Mucosa of rectum (tissue), 2 donors: ENCODE measurements around the gene MC4R.
"Not testable (repeated sequence)": the region's sequence is repeated elsewhere in the genome, so short reads cannot be mapped to it uniquely, and the experiment has no call there.

Source experiments
- H3K27ac ChIP-seq, 2 donors: one replicate each; pipeline ENCODE4 v1.7.0; 2013; ENCODE audit warnings: inconsistent platforms in 2 of 2, low read depth in 2 of 2, low read length in 2 of 2
- H3K27me3 ChIP-seq, 2 donors: one replicate each; pipeline ENCODE4 v1.7.0; 2013; ENCODE audit warnings: low read length in 2 of 2; ENCODE audit not compliant: control insufficient read depth in 2 of 2, insufficient read depth in 2 of 2
- H3K36me3 ChIP-seq, 2 donors: one replicate each; pipeline ENCODE4 v1.7.0; 2013; ENCODE audit warnings: low read length in 2 of 2; ENCODE audit not compliant: control insufficient read depth in 2 of 2, insufficient read depth in 2 of 2
- H3K4me1 ChIP-seq, 2 donors: one replicate each; pipeline ENCODE4 v1.7.0; 2013; ENCODE audit warnings: low read length in 2 of 2, mild to moderate bottlenecking in 1 of 2; ENCODE audit not compliant: control insufficient read depth in 2 of 2, insufficient read depth in 2 of 2
- H3K4me3 ChIP-seq, 2 donors: one replicate each; pipeline ENCODE4 v1.7.0; 2013; ENCODE audit warnings: low read length in 2 of 2
- H3K9ac ChIP-seq, 2 donors: one replicate each; pipeline ENCODE4 v1.7.0; 2013; ENCODE audit warnings: low read length in 2 of 2, low read depth in 1 of 2, mild to moderate bottlenecking in 1 of 2
- H3K9me3 ChIP-seq, 2 donors: one replicate each; pipeline ENCODE4 v1.7.0; 2013; ENCODE audit warnings: low read length in 2 of 2; ENCODE audit not compliant: control insufficient read depth in 2 of 2
- donor health status: healthy.
- donor health status: Normal muscosa, but diverticular disease.

MC4R gene

DNA sequence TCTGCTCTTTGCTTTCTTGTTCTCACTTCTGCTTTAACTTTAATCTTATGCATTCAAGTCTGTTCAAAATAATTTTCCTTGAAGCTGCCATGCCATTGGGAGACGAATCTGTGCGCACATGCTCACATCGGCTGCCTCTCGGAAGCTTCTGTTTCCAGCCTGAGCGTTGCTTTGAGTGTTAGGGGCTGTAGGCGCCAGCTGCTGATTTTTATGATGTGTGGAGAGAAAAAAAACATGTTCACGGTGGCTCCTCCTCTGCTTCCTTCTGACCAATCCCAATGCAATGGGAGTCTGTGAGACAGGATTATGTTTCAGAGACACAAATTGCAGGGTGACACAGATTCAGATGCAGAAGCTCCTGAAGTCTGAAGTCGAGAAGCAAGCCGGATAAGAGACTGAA lies at the start of gene MC4R:
Gene MC4R (minus strand): TSS at position 180 of the 400 bp plus-strand sequence. CDS start 426 bp downstream, outside the sequence.
- Histone ChIP-seq H3K4me3 (peak within 1 kb of the TSS in 1 of 2 donors; percentile 29), H3K4me1 (no peaks in the 10 kb centered on the region), H3K27ac (no peak within 1 kb of the TSS), H3K27me3 (no peaks in the 10 kb centered on the region), H3K36me3 (no peaks in the 10 kb centered on the region), H3K9ac (no peak within 1 kb of the TSS), H3K9me3 (no peaks in the 10 kb centered on the region)

DNA sequence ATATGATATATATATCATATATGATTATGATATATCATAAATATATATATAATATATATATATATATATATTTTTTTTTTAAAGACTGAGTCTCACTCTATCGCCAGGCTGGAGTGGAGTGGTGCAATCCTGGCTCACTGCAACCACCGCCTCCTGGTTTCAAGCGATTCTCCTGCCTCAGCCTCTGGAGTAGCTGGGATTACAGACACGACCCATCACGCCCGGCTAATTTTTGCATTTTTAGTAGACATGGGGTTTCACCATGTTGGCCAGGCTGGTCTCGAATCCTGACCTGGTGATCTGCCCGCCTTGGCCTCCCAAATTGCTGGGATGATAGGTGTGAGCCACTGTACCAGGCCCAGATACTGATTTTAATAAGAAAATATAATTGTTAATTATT lies 49.7 kb upstream of the MC4R start:
- not testable (repeated sequence) for H3K36me3 ChIP-seq, H3K27me3 ChIP-seq, H3K4me1 ChIP-seq, H3K9ac ChIP-seq, H3K27ac ChIP-seq, H3K9me3 ChIP-seq, H3K4me3 ChIP-seq

DNA sequence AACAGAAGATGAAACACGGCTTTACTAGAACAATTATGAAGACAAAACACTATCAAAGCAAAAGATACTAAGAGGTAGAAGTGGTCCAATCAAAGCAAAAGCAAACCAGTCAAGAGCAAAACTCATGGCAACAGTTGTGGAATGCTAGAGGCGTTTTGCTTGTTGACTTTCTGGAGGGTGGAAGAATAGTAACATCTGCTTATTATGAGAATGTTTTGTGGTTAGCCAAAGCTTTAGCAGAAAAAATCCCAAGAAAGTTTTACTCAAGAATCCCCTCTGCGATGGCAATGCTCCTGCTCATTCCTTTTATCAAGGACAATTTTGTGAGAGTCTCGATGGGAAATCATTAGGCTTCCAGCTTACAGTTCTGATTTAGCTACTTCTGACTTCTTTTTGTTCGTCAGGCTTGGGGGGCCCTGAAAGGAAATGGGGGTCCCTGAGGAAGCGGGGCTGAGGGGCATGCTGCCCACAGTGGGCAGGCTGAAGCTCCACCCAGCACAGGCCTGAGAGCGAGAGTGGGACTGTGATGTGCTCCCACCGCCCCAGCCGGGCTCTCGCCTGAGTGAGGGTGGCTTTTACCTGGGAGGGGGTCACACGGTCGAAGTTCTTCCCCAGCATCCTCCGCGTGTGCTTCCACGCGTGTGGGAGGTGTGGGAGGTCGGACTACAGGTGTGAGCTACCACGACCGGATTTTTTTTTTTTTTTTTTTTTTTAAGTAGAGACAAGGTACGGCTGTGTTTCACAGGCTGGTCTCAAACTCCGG lies 49.0 kb upstream of the MC4R start:
- Histone ChIP-seq H3K9me3 (no peaks in the 10 kb centered on the region), H3K4me1 (no peaks in the 10 kb centered on the region), H3K36me3 (no peaks in the 10 kb centered on the region), H3K4me3 (no peak overlapping the region), H3K27ac (no peak overlapping the region), H3K9ac (no peak overlapping the region), H3K27me3 (no peaks in the 10 kb centered on the region)

DNA sequence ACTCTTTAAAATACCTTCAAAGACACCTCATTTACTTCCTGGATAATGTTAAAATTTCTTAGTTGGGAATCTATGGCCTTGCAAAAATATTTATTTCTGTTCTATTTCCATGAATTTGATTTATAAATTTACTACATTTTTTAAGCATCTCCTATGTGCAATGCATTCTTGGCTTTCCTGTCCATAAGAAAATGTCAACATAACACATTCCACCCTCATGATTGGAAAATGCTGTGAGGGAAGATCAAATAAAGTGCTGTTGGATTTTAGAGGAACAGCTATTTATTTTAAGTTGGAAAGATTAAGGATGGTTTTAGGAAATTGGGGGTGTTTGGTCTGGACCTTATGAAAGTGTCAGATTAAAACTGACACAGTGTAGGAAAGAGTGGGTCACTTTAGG lies 45.4 kb upstream of the MC4R start:
- H3K27me3 ChIP-seq, result no peaks in the 10 kb centered on the region
- H3K9ac ChIP-seq, result no peak overlapping the region
- H3K27ac ChIP-seq, result no peak overlapping the region
- no peak overlapping the region for H3K4me3 ChIP-seq
- H3K36me3 ChIP-seq, result no peaks in the 10 kb centered on the region
- no peaks in the 10 kb centered on the region for H3K4me1 ChIP-seq
- H3K9me3 ChIP-seq, result no peaks in the 10 kb centered on the region

DNA sequence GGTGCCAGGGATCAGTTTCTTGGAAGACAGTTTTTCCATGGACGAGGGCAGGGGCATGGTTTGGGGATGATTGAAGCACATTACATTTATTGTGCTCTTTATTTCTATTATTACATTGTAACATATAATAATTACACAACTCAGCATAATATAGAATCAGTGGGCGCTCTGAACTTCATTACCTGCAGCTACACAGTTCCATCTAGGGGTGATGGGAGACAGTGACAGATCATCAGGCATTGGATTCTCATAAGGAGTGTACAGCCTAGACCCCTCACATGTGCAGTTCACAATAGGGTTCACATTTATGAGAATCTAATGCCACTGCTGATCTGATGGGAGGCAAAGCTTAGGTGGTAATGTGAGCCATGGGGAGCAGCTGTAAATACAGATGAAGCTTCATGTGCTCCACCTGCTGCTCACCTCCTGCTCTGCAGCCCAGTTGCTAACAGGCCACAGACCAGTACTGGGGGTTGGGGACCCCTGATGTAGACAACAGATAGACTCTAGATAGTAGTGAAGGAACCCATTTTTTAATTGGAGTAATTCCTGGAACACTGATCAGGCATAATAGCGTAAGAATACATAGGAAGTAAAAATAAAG lies 41.5 kb upstream of the MC4R start:
- H3K27ac ChIP-seq, result no peak overlapping the region
- no peak overlapping the region for H3K9ac ChIP-seq
- no peaks in the 10 kb centered on the region for H3K36me3 ChIP-seq
- no peak overlapping the region for H3K4me3 ChIP-seq
- H3K27me3 ChIP-seq, result no peaks in the 10 kb centered on the region
- no peaks in the 10 kb centered on the region for H3K4me1 ChIP-seq
- no peaks in the 10 kb centered on the region for H3K9me3 ChIP-seq

DNA sequence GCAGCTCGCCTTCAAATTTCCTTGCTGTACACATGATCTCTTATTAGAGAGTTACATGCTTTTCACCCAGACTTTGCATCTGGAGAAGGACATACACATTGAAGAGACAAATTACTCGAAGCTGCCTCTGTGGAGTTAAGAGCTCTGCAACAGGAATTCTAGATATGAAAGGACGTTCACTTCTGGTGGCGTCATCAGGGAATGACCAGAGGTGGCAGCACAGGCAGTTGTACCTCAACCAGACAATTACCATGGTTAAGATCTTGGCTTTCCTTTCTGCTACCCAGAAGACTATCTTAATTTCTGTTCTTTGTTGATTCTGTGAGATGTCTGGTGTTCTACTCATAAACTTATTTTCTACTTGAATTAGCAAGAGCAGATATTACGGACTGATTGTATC lies 39.1 kb upstream of the MC4R start:
- Histone ChIP-seq H3K9me3 (no peaks in the 10 kb centered on the region), H3K27me3 (no peaks in the 10 kb centered on the region), H3K36me3 (no peaks in the 10 kb centered on the region), H3K4me1 (no peaks in the 10 kb centered on the region), H3K9ac (no peak overlapping the region), H3K27ac (no peak overlapping the region), H3K4me3 (no peak overlapping the region)

DNA sequence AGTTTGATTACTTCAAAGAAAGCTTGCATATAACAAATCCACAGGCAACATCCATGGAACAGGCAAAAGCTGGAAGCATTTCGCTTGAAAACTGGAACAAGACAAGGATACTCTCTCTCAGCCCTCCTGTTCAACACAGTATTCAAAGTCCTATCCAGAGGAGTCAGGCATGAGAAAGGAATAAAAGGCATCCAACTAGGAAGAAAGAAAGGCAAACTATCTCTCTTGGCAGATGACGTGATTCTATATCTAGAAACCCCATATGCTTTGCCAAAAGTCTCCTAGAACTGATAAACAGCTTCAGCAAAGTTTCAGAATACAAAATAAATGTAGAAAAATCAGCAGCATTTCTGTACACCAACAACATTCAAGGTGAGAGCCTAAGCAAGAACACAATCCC lies 34.1 kb upstream of the MC4R start:
- H3K27ac ChIP-seq, result no peak overlapping the region

DNA sequence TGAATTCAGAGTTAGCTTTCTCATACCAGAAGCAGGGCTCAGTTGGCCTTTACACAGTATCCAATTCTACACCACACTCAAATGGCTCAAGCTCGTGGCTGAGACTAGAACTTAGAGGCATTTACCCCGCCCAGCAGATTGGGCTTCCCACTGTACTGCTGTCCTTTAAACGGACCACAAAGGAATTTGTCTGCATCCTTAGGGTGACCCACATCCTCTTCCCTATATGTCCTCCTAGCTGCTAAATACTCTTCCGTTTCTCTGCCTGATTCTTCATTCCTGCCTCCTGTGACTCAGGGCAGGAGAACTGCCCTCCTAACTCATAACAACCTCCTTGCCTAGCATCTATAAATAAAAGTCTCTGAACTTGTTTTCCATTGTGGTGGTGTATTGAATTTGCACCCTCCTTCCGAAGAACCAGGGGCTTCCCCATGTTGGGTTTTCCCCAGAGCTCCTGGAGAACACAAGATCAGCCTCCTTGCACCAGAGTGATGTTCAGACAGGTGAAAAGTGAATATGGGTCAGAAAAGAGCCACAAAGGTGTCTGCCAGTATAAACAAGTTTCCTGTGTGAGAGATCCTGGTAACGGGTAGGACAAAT lies 32.0 kb upstream of the MC4R start:
- Histone ChIP-seq H3K4me1 (no peaks in the 10 kb centered on the region), H3K4me3 (no peak overlapping the region)

More for the DNA sequence above, 34.1 kb upstream of the MC4R start:
- no peaks in the 10 kb centered on the region for H3K4me1 ChIP-seq
- no peak overlapping the region for H3K4me3 ChIP-seq
- H3K9me3 ChIP-seq, result no peaks in the 10 kb centered on the region
- no peaks in the 10 kb centered on the region for H3K27me3 ChIP-seq
- H3K36me3 ChIP-seq, result no peaks in the 10 kb centered on the region
- no peak overlapping the region for H3K9ac ChIP-seq

DNA sequence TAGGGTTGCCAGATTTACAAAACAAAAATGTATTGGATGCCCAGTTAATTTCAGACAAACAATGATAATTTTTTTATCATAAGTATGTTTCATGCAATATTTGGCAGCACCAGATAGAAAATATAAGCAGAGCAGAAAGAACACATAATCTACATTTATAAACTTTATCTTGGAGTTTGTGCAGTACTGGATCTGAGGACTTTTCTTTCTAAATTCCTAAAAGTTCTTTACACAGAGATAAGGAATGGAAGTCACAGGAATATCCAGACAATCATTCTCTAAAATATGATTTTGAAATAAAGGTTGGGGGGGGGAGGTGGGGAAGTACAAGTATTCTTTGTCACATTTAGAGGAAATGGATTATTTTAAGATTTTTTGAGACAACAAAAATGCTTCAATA lies 28.8 kb upstream of the MC4R start:
- Histone ChIP-seq H3K9me3 (no peaks in the 10 kb centered on the region), H3K9ac (no peak overlapping the region), H3K36me3 (no peaks in the 10 kb centered on the region), H3K4me1 (no peaks in the 10 kb centered on the region), H3K27me3 (no peaks in the 10 kb centered on the region), H3K4me3 (no peak overlapping the region), H3K27ac (no peak overlapping the region)

More for the DNA sequence above, 32.0 kb upstream of the MC4R start:
- Histone ChIP-seq H3K27me3 (no peaks in the 10 kb centered on the region), H3K9me3 (no peaks in the 10 kb centered on the region), H3K9ac (no peak overlapping the region), H3K36me3 (no peaks in the 10 kb centered on the region), H3K27ac (no peak overlapping the region)

DNA sequence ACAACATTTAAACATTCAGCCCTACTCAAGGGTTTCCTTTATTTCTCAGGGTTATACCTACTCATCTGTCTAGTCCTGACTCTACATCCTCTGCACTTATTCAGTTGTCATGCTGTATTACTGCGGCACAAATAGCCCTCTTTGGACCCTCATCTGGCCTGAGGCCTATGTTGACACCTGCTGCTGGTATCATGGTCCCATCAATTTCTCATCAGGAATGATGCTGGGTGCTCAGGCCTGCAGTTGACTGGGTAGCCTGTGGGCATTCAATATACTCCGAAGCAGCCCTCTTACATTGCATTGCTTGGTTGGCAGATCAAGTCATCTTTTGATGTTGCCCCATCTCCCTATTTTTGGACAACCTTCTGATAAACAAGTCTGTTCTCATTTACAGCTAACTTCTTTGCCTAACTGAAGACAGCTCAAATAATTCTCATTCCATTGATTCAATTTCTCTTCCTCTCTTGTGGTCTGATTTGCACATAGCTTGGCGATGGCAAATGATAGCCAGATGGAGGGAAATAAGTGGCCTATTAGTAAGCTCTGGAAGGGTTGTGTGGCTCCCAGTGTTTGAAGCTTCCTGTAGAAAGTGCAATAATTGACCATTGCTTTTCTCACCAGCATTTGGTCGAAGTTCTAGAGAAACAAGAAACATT lies 19.1 kb upstream of the MC4R start:
- H3K27ac ChIP-seq, result no peak overlapping the region
- H3K4me1 ChIP-seq, result no peaks in the 10 kb centered on the region
- H3K27me3 ChIP-seq, result no peaks in the 10 kb centered on the region
- no peak overlapping the region for H3K9ac ChIP-seq
- H3K4me3 ChIP-seq, result no peak overlapping the region
- H3K36me3 ChIP-seq, result no peaks in the 10 kb centered on the region
- no peaks in the 10 kb centered on the region for H3K9me3 ChIP-seq
